Activated T-cell treated with anti-CD3 and anti-CD28 coated beads, Interleukin-2, amount 50 U/mL, for 72 hours (primary cell): ENCODE results near the gene COG5. TPM values are rescaled to one million over a fixed set of nuclear protein-coding genes. Genes with fewer than 3 reads are reported as not detected.

Experiments
- ATAC-seq, 2 donors: fragments of 150-1000 bp; cut with Tn5 transposase; replicated peaks in 1 of 2; 2 replicates each; pipeline ENCODE4 v1.10.0; 2021; ENCODE audit warnings: moderate library complexity in 2 of 2, mild to moderate bottlenecking in 1 of 2
- DNase-seq, 2 donors: peaks; one replicate each; pipeline ENCODE4 v3.0.0; 2021 to 2022; ENCODE audit warnings: mixed read lengths in 1 of 2
- H3K27ac Mint-ChIP-seq: one replicate; pipeline ENCODE4 v1.8.0; 2022; ENCODE audit warnings: mild to moderate bottlenecking, moderate library complexity, mixed read lengths
- H3K27me3 Mint-ChIP-seq: one replicate; pipeline ENCODE4 v1.8.0; 2022; ENCODE audit warnings: low read depth, mixed read lengths
- H3K36me3 Mint-ChIP-seq, 2 donors: one replicate each; pipeline ENCODE4 v1.8.0; 2022; ENCODE audit warnings: mixed read lengths in 2 of 2, mild to moderate bottlenecking in 1 of 2; ENCODE audit not compliant: insufficient read depth in 2 of 2
- H3K4me1 Mint-ChIP-seq: one replicate; pipeline ENCODE4 v1.8.0; 2022; ENCODE audit warnings: low read depth, mixed read lengths
- H3K4me3 Mint-ChIP-seq, 2 donors: one replicate each; pipeline ENCODE4 v1.8.0; 2022; ENCODE audit warnings: mild to moderate bottlenecking in 2 of 2, mixed read lengths in 2 of 2, moderate library complexity in 2 of 2
- H3K9me3 Mint-ChIP-seq, 2 donors: one replicate each; pipeline ENCODE4 v1.8.0; 2022; ENCODE audit warnings: mixed read lengths in 2 of 2
- total RNA-seq, 2 donors: library from RNA; stranded (reverse); gene quantifications; one replicate each; pipeline ENCODE4 v1.2.3, GENCODE V29; 2022

Gene COG5
- total RNA-seq, 2 donors from 2014 or later: 30.4 to 55.5 TPM

DNA sequence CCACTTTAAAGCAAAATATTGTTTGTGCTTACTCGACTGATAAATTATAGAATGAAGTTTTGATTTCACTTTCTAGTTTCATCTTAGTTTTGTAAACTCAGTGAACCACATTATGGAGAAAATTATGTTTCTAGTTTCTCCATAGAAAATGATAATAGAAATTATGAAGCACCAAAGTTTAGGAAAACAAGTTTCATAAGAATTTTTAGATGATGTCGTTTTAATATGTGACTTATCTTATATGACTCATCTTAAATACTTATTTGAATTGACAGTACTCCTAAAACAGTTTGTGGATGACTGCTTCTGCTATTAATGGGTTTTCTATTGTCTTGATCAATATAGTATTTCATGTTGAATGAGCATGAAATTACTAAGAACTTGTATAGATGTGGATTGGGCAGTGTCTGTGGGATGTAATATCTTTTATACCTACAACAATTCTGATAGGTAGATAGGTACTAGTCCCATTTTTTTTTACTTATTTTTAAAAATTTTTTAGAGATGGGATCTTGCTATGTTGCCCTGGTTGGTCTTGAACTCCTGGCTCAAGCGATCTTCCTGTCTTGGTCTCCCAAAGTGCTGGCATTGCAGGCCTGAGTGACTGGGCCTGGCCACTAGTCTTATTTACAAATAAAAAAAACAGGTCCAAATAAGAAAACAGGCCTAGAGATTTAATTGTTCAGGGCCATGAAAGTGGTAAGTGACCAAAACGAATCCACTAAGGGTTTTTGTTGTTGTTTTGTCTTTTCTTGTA, 391.3 kb downstream of the COG5 start:
- no peaks in the 10 kb centered on the region for H3K9me3 Mint-ChIP-seq
- no peak for DNase-seq
- H3K4me3 Mint-ChIP-seq: peak overlapping the region; percentile 44 to 80
- H3K27me3 Mint-ChIP-seq: no peaks in the 10 kb centered on the region
- ATAC-seq: no peak
- H3K27ac Mint-ChIP-seq: peak overlapping the region; percentile 91
- peaks cover 56% of the 10 kb centered on the region for H3K4me1 Mint-ChIP-seq
- H3K36me3 Mint-ChIP-seq: peaks cover 10 to 17% of the 10 kb centered on the region in 2 donors

DNA sequence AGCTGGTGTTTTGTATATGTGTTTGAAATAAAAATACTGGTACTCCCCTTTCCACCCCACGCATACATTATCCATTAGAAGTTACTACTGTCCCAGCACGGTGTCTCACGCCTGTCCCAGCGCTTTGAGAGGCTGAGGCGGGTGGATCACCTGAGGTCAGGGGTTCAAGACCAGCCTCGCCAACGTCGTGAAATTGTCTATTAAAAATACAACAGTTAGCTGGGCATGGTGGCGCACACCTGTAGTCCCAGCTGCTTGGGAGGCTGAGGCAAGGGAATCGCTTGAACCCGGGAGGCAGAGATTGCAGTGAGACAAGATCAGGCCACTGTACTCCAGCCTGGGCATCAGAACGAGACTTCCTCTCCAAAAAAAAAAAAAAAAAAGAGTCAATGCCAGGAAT, 392.2 kb downstream of the COG5 start:
- DNase-seq (no peak), ATAC-seq (no peak)
- peak overlapping the region; percentile 52 to 55 for H3K4me3 Mint-ChIP-seq
- H3K4me1 Mint-ChIP-seq: peaks cover 58% of the 10 kb centered on the region
- H3K27ac Mint-ChIP-seq: peak overlapping the region; percentile 34
- H3K27me3 Mint-ChIP-seq: no peaks in the 10 kb centered on the region
- H3K9me3 Mint-ChIP-seq: no peaks in the 10 kb centered on the region
- H3K36me3 Mint-ChIP-seq: peaks cover 10 to 17% of the 10 kb centered on the region in 2 donors

GRCh38 chr7:107170051-107170915, 393.4 kb downstream of the COG5 start:
- no peak for DNase-seq
- Mint-ChIP-seq H3K9me3 (no peaks in the 10 kb centered on the region), H3K4me3 (peak overlapping the region; percentile 88 to 95), H3K4me1 (peaks cover 56% of the 10 kb centered on the region), H3K27ac (peak overlapping the region; percentile 83), H3K36me3 (peaks cover 10 to 17% of the 10 kb centered on the region in 2 donors), H3K27me3 (no peaks in the 10 kb centered on the region)
- no peak for ATAC-seq

- Mint-ChIP-seq H3K27ac (peak overlapping the region; percentile 98), H3K4me1 (peaks cover 47% of the 10 kb centered on the region)
Measured at GRCh38 chr7:107169120-107170050, 394.3 kb downstream of the COG5 start.

GRCh38 chr7:107168233-107169119, 395.2 kb downstream of the COG5 start, which contains the start of gene HBP1:
Gene HBP1 (plus strand): TSS chr7:107169003. CDS start chr7:107179894, 10,891 bp downstream.
- Mint-ChIP-seq H3K27me3 (peaks cover 7% of the 10 kb centered on the region), H3K4me3 (peak within 1 kb of the TSS; percentile 88 to 95), H3K4me1 (peaks cover 38% of the 10 kb centered on the region), H3K9me3 (no peaks in the 10 kb centered on the region), H3K36me3 (peaks cover 10% of the 10 kb centered on the region in 2 donors), H3K27ac (peak within 1 kb of the TSS; percentile 98)
- ATAC-seq (peak; percentile 82 to 83), DNase-seq (peak; percentile 97 to 98)

More at GRCh38 chr7:107169120-107170050, 394.3 kb downstream of the COG5 start:
- peaks cover 10 to 15% of the 10 kb centered on the region in 2 donors for H3K36me3 Mint-ChIP-seq
- H3K9me3 Mint-ChIP-seq: no peaks in the 10 kb centered on the region
- H3K27me3 Mint-ChIP-seq: peaks cover 7% of the 10 kb centered on the region
- ATAC-seq: peak; percentile 41
- peak; percentile 93 for DNase-seq
- peak overlapping the region; percentile 88 to 95 for H3K4me3 Mint-ChIP-seq

GRCh38 chr7:107167483-107168232, 396.1 kb downstream of the COG5 start:
- peak in 1 of 2 donors; percentile 19 for ATAC-seq
- Mint-ChIP-seq H3K4me3 (peak overlapping the region; percentile 88 to 95), H3K36me3 (peaks cover 10% of the 10 kb centered on the region in 2 donors), H3K4me1 (peaks cover 30% of the 10 kb centered on the region), H3K27ac (peak overlapping the region; percentile 98), H3K9me3 (no peaks in the 10 kb centered on the region), H3K27me3 (peaks cover 7% of the 10 kb centered on the region)
- peak in 1 of 2 donors; percentile 24 for DNase-seq

DNA sequence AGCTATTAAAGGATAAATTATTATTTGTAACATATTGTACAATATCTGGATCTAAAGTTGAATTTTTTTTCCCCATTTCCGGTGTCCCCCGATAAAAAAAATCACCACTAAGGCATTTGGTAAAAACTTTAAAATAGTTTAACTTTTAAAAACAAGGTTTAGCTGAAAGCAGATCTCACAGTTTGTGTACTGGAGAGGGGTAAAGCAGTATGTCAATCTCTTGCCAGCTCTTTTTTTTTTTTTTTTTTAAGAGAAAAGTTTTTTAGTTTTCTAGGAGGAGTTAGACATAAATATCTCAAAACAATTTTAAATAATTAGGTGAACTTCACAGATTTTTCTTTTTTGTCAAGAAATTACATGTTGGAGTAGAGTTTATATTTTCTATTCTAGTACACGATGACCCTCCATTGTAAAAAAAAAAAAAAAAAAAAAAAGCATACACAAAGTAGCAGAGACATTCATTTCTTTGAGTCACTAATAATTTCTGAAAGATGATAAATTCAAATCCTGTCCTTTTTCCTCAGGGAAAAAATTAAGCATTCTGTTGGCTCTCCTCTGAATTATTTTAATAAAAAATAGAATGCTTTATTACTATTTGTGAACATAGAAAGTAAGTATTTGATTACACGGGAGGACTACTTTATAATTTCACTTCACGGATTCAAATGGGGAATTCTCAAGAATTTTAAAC, 396.8 kb downstream of the COG5 start:
- Mint-ChIP-seq H3K4me3 (peak overlapping the region; percentile 88 to 95), H3K4me1 (peaks cover 24% of the 10 kb centered on the region), H3K9me3 (no peaks in the 10 kb centered on the region), H3K27me3 (peaks cover 7% of the 10 kb centered on the region), H3K27ac (peak overlapping the region; percentile 98), H3K36me3 (peaks cover 10% of the 10 kb centered on the region in 2 donors)
- DNase-seq (no peak), ATAC-seq (no peak)

GRCh38 chr7:107165341-107165740, 398.4 kb downstream of the COG5 start:
- peaks cover 2 to 9% of the 10 kb centered on the region in 2 donors for H3K36me3 Mint-ChIP-seq
- no peak overlapping the region for H3K4me3 Mint-ChIP-seq
- peaks cover 7% of the 10 kb centered on the region for H3K27me3 Mint-ChIP-seq
- no peak for ATAC-seq
- H3K9me3 Mint-ChIP-seq: no peaks in the 10 kb centered on the region
- H3K4me1 Mint-ChIP-seq: peaks cover 16% of the 10 kb centered on the region
- no peak for DNase-seq
- no peak overlapping the region for H3K27ac Mint-ChIP-seq

GRCh38 chr7:107164092-107164491, 399.6 kb downstream of the COG5 start:
- H3K27ac Mint-ChIP-seq: no peak overlapping the region
- H3K4me3 Mint-ChIP-seq: no peak overlapping the region
- ATAC-seq (no peak), DNase-seq (no peak)
- peaks cover 16% of the 10 kb centered on the region for H3K4me1 Mint-ChIP-seq
- H3K36me3 Mint-ChIP-seq: peaks cover 2 to 3% of the 10 kb centered on the region in 2 donors
- no peaks in the 10 kb centered on the region for H3K9me3 Mint-ChIP-seq
- peaks cover 7% of the 10 kb centered on the region for H3K27me3 Mint-ChIP-seq

- Mint-ChIP-seq H3K4me1 (peaks cover 14% of the 10 kb centered on the region), H3K4me3 (no peak overlapping the region), H3K27me3 (peaks cover 7% of the 10 kb centered on the region), H3K9me3 (no peaks in the 10 kb centered on the region), H3K36me3 (no peaks in the 10 kb centered on the region), H3K27ac (no peak overlapping the region)
- DNase-seq (no peak), ATAC-seq (no peak)
Measured at GRCh38 chr7:107162475-107162874, 401.2 kb downstream of the COG5 start.

DNA sequence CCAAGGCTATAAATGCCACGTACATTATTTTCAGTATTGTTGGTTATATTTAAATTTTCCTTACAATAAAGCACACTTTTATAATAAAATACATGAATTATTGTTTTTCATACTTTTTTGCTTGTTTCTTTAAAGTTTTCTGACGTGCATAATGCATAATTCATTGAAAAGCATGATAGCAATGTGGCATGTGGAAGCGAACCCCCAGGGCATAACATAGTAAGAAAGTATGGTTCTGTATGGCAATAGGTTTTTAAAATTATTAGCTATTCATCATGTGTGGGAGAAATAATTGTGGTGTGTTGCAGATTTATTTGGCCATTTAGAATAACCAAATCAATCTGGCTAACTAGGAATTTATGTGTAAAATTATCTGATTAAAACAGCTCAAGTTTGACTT, 402.3 kb downstream of the COG5 start:
- no peak for ATAC-seq

More for the DNA sequence above, 402.3 kb downstream of the COG5 start:
- Mint-ChIP-seq H3K27ac (no peak overlapping the region), H3K27me3 (peaks cover 7% of the 10 kb centered on the region), H3K4me3 (no peak overlapping the region), H3K36me3 (no peaks in the 10 kb centered on the region), H3K4me1 (peaks cover 4% of the 10 kb centered on the region), H3K9me3 (no peaks in the 10 kb centered on the region)
- no peak for DNase-seq
